Measurements from ENCODE around the gene SEC31A.
"Not testable (repeated sequence)": the region's sequence is repeated elsewhere in the genome, so short reads cannot be mapped to it uniquely, and the experiment has no call there.

Gene SEC31A

GRCh38 chr4:82896755-82897154 lies 5.8 kb upstream of the SEC31A start:
- DNase-seq, result no peak

GRCh38 chr4:82893942-82894341 lies 3.0 kb upstream of the SEC31A start:
- DNase-seq, result no peak

GRCh38 chr4:82892467-82892802 lies 1.5 kb upstream of the SEC31A start:
- peak; percentile 10 for DNase-seq

- DNase-seq, result peak; percentile 56
Observed at GRCh38 chr4:82891707-82892466, 934 bp upstream of the SEC31A start.

- DNase-seq, result peak; percentile 74
Observed at GRCh38 chr4:82890528-82890900, 439 bp downstream of the SEC31A start.

GRCh38 chr4:82889287-82889686 lies 1.7 kb downstream of the SEC31A start:
- DNase-seq, result peak; percentile 9

GRCh38 chr4:82886147-82886942 lies 4.6 kb downstream of the SEC31A start:
- peak; percentile 22 for DNase-seq

- DNase-seq, result no peak
Observed at GRCh38 chr4:82885410-82885809, 5.5 kb downstream of the SEC31A start.

GRCh38 chr4:82868572-82868971 lies 22.4 kb downstream of the SEC31A start:
- no peak for DNase-seq

GRCh38 chr4:82866706-82867385 lies 24.1 kb downstream of the SEC31A start:
- DNase-seq, result no peak

GRCh38 chr4:82866033-82866432 lies 24.9 kb downstream of the SEC31A start:
- not testable (repeated sequence) for DNase-seq

- DNase-seq, result no peak
Observed at GRCh38 chr4:82865592-82865991, 25.4 kb downstream of the SEC31A start.

GRCh38 chr4:82864336-82864979 lies 26.5 kb downstream of the SEC31A start:
- no peak for DNase-seq

GRCh38 chr4:82861529-82861928 lies 29.4 kb downstream of the SEC31A start:
- no peak for DNase-seq

GRCh38 chr4:82860487-82860886 lies 30.5 kb downstream of the SEC31A start:
- not testable (repeated sequence) for DNase-seq

GRCh38 chr4:82852751-82853285 lies 38.1 kb downstream of the SEC31A start:
- peak; percentile 16 for DNase-seq

- peak; percentile 23 for DNase-seq
Observed at GRCh38 chr4:82851885-82852750, 38.8 kb downstream of the SEC31A start.

GRCh38 chr4:82851318-82851717 lies 39.6 kb downstream of the SEC31A start:
- DNase-seq, result no peak

GRCh38 chr4:82850684-82851083 lies 40.3 kb downstream of the SEC31A start:
- DNase-seq, result no peak

GRCh38 chr4:82848706-82849105 lies 42.2 kb downstream of the SEC31A start:
- DNase-seq, result no peak

GRCh38 chr4:82842593-82842992 lies 48.4 kb downstream of the SEC31A start:
- no peak for DNase-seq

GRCh38 chr4:82839624-82840023 lies 51.3 kb downstream of the SEC31A start:
- DNase-seq, result no peak
